ENCODE measurements around the gene COLEC11.

COLEC11 gene

DNA sequence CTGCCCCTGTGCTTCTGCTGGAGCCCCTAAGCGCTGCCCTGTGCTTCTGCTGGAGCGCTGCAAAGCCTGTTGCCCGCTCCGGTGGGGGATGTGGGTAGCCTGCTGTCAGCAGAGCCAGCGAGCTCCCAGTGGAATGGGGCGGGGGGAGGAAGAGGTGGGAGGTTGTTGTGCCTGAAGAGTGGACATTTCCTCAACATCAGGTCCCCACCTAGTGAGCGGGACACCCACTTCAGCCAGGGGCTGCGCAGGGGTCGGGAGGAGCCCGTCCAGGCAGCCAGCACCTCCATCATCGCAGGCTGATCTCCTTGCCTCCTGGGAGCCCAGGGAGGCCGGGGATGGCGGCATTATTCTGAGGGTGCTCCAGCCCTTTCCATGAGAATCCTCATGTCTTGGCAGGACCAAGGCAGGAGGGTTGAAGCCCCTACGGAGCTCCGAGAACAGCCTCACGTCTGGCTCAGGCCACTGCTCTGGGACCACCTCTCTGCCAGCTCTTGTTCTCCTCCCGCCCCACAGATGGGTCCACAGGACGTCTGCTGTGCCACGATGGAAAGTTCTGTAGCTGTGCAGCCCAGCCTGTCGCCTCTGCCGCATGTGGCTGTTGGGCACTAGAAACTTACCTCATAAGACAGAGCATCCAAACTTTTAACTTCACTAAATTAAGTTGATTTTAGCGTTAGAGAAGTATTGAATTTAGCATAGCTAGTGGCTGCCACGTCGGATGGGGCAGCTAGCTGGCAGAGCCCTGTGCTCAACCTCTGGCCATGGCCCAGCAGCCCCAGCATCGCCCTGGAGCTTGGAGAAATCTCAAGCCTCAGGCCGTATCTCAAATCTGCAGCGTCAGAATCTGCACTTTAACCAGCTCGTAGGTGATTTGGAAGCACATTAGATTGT lies 61.2 kb downstream of the COLEC11 start:
- TF ChIP-seq RAD21 (IDR thresholded peaks at IDR 0.05; ENCODE audit: low read depth) (no peak), EGR1 (IDR thresholded peaks at IDR 0.05) (no peak), TCF12 (IDR thresholded peaks at IDR 0.05; ENCODE audit: low read depth) (no peak), YY1 (IDR thresholded peaks at IDR 0.05; ENCODE audit: low read depth) (no peak), FOXM1 (IDR thresholded peaks at IDR 0.05; ENCODE audit: borderline replicate concordance, low read depth) (no peak), TEAD4 (IDR thresholded peaks at IDR 0.05) (no peak), ZBTB7A (IDR thresholded peaks at IDR 0.05; ENCODE audit: low read depth) (no peak), NFIC (IDR thresholded peaks at IDR 0.05) (no peak), EP300 (IDR thresholded peaks at IDR 0.05; ENCODE audit: borderline replicate concordance) (no peak), CREB1 (IDR thresholded peaks at IDR 0.05; ENCODE audit: low read depth) (no peak), CEBPB (IDR thresholded peaks at IDR 0.05) (no peak), TAF1 (IDR thresholded peaks at IDR 0.05; ENCODE audit: low read depth) (no peak)
- TF ChIP-seq, protein P1, sequence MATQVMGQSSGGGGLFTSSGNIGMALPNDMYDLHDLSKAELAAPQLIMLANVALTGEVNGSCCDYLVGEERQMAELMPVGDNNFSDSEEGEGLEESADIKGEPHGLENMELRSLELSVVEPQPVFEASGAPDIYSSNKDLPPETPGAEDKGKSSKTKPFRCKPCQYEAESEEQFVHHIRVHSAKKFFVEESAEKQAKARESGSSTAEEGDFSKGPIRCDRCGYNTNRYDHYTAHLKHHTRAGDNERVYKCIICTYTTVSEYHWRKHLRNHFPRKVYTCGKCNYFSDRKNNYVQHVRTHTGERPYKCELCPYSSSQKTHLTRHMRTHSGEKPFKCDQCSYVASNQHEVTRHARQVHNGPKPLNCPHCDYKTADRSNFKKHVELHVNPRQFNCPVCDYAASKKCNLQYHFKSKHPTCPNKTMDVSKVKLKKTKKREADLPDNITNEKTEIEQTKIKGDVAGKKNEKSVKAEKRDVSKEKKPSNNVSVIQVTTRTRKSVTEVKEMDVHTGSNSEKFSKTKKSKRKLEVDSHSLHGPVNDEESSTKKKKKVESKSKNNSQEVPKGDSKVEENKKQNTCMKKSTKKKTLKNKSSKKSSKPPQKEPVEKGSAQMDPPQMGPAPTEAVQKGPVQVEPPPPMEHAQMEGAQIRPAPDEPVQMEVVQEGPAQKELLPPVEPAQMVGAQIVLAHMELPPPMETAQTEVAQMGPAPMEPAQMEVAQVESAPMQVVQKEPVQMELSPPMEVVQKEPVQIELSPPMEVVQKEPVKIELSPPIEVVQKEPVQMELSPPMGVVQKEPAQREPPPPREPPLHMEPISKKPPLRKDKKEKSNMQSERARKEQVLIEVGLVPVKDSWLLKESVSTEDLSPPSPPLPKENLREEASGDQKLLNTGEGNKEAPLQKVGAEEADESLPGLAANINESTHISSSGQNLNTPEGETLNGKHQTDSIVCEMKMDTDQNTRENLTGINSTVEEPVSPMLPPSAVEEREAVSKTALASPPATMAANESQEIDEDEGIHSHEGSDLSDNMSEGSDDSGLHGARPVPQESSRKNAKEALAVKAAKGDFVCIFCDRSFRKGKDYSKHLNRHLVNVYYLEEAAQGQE (IDR thresholded peaks at IDR 0.05; ENCODE audit: low read depth) = no peak
- TF ChIP-seq, protein P2, sequence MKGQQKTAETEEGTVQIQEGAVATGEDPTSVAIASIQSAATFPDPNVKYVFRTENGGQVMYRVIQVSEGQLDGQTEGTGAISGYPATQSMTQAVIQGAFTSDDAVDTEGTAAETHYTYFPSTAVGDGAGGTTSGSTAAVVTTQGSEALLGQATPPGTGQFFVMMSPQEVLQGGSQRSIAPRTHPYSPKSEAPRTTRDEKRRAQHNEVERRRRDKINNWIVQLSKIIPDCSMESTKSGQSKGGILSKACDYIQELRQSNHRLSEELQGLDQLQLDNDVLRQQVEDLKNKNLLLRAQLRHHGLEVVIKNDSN (IDR thresholded peaks at IDR 0.05) = no peak
- TF ChIP-seq, protein P3, sequence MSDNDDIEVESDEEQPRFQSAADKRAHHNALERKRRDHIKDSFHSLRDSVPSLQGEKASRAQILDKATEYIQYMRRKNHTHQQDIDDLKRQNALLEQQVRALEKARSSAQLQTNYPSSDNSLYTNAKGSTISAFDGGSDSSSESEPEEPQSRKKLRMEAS (IDR thresholded peaks at IDR 0.05) = no peak

DNA sequence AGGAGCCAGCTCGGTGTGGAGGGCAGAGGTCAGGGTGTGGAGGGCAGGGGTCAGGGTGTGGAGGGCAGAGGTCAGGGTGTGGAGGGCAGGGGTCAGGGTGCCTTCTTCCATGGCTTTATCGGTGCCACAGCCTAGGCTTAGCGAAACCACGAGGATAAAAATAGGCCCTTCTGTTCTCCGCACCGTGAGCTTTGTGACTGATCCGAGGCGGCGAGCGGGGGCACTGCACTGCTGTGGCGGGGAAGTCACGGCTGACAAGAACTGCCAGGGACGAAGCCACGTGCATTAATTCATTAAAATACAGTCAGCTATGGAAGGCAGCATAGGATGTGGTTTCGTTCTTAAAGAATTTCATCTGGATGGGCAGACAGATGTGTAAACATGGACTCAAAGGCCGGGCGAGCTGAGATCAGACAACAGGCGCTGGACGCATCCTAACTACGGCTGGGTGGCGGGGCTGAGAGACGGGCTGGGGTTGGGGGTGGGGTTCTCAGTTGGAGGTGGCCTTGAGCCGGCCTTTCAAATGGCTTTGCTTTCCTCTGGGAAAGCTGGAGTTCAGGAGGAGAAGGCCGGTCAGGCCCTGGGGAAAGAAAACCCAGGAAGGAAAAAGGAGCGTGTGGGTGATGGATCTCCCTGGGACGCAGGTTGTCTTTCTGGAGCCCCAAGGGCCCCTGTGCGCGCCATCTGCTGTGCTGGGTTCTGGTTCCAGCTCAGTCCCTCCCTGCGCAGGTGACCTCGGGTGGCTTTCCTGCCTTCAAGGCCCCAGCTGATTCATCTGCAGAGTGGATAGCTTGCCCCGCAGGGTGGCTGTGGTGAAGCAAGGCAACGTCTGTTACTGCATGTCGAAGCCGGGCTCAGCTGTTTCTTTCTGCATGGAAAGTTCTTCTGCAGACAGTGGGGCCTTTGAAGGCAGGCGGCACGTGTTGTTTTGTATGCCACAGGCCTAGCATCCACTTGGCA lies 62.1 kb downstream of the COLEC11 start:
- TF ChIP-seq TCF12 (IDR thresholded peaks at IDR 0.05; ENCODE audit: low read depth) (no peak), CREB1 (IDR thresholded peaks at IDR 0.05; ENCODE audit: low read depth) (no peak), CEBPB (IDR thresholded peaks at IDR 0.05) (no peak), NFIC (IDR thresholded peaks at IDR 0.05) (no peak), YY1 (IDR thresholded peaks at IDR 0.05; ENCODE audit: low read depth) (no peak), FOXM1 (IDR thresholded peaks at IDR 0.05; ENCODE audit: borderline replicate concordance, low read depth) (no peak), EGR1 (IDR thresholded peaks at IDR 0.05) (no peak), RAD21 (IDR thresholded peaks at IDR 0.05; ENCODE audit: low read depth) (no peak), EP300 (IDR thresholded peaks at IDR 0.05; ENCODE audit: borderline replicate concordance) (no peak), TAF1 (IDR thresholded peaks at IDR 0.05; ENCODE audit: low read depth) (no peak), TEAD4 (IDR thresholded peaks at IDR 0.05) (no peak), ZBTB7A (IDR thresholded peaks at IDR 0.05; ENCODE audit: low read depth) (no peak)
- TF ChIP-seq, protein P2 (IDR thresholded peaks at IDR 0.05) = no peak
- TF ChIP-seq, protein P1 (IDR thresholded peaks at IDR 0.05; ENCODE audit: low read depth) = no peak
- TF ChIP-seq, protein P3 (IDR thresholded peaks at IDR 0.05) = no peak

DNA sequence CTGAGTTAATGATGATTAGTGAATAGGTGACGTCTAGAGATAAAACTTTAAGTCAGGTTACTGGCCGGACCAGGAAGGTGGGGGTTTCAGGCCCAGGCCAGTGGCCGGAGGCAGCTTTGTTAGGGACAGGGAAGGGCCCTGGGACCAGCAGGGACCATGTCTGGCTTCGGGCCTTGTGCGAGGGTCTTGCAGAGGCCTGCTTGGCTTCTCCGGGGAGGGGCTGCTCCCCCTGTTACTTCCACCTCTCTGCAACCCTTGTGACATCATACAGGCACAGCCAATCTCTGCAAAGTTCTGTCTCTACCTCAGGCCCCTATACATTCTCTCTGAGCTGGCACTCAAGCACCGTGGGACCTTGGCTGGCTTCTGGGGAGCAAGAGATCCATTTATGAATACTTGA lies 63.0 kb downstream of the COLEC11 start, which contains the start of gene ALLC:
Gene ALLC, plus strand, starts transcription at position 320 of the 400 bp plus-strand sequence. CDS start 12,958 bp downstream, outside the sequence.
- TF ChIP-seq TEAD4 (IDR thresholded peaks at IDR 0.05) = no peak
- TF ChIP-seq NFIC (IDR thresholded peaks at IDR 0.05) = no peak
- TF ChIP-seq, protein P1 (IDR thresholded peaks at IDR 0.05; ENCODE audit: low read depth) = no peak
- no peak for TF ChIP-seq TCF12 (IDR thresholded peaks at IDR 0.05; ENCODE audit: low read depth)
- TF ChIP-seq, protein P3 (IDR thresholded peaks at IDR 0.05) = no peak
- TF ChIP-seq EP300 (IDR thresholded peaks at IDR 0.05; ENCODE audit: borderline replicate concordance) = no peak
- TF ChIP-seq YY1 (IDR thresholded peaks at IDR 0.05; ENCODE audit: low read depth) = no peak
- no peak for TF ChIP-seq TAF1 (IDR thresholded peaks at IDR 0.05; ENCODE audit: low read depth)
- no peak for TF ChIP-seq ZBTB7A (IDR thresholded peaks at IDR 0.05; ENCODE audit: low read depth)
- no peak for TF ChIP-seq FOXM1 (IDR thresholded peaks at IDR 0.05; ENCODE audit: borderline replicate concordance, low read depth)
- no peak for TF ChIP-seq CREB1 (IDR thresholded peaks at IDR 0.05; ENCODE audit: low read depth)
- no peak for TF ChIP-seq CEBPB (IDR thresholded peaks at IDR 0.05)
- TF ChIP-seq, protein P2 (IDR thresholded peaks at IDR 0.05) = no peak
- no peak for TF ChIP-seq RAD21 (IDR thresholded peaks at IDR 0.05; ENCODE audit: low read depth)
- no peak for TF ChIP-seq EGR1 (IDR thresholded peaks at IDR 0.05)
